Esophagus (tissue), 2 donors: ENCODE data around the gene RFC2. TPM values are rescaled to one million over a fixed set of nuclear protein-coding genes. Genes with fewer than 3 reads are reported as not detected.

Source experiments
- H3K27ac ChIP-seq, 2 donors: one replicate each; pipeline ENCODE4 v1.5.1; 2013; ENCODE audit warnings: low read depth in 2 of 2, mild to moderate bottlenecking in 2 of 2, inconsistent platforms in 1 of 2, low read length in 1 of 2, moderate library complexity in 1 of 2
- H3K27me3 ChIP-seq, 2 donors: one replicate each; pipeline ENCODE4 v1.6.1; 2013; ENCODE audit warnings: low read length in 2 of 2, control low read depth in 1 of 2, mild to moderate bottlenecking in 1 of 2; ENCODE audit not compliant: insufficient read depth in 2 of 2, control insufficient read depth in 1 of 2
- H3K36me3 ChIP-seq, 2 donors: one replicate each; pipeline ENCODE4 v1.6.1; 2013; ENCODE audit warnings: low read length in 1 of 2; ENCODE audit not compliant: control insufficient read depth in 2 of 2, insufficient read depth in 2 of 2
- H3K4me1 ChIP-seq, 2 donors: one replicate each; pipeline ENCODE4 v1.6.1; 2013; ENCODE audit warnings: low read length in 1 of 2; ENCODE audit not compliant: control insufficient read depth in 2 of 2, insufficient read depth in 2 of 2
- H3K4me3 ChIP-seq, 2 donors: one replicate each; pipeline ENCODE4 v1.5.1; 2013; ENCODE audit warnings: low read length in 2 of 2, mild to moderate bottlenecking in 2 of 2, low read depth in 1 of 2, moderate library complexity in 1 of 2
- H3K9me3 ChIP-seq, 2 donors: one replicate each; pipeline ENCODE4 v1.6.1; 2013; ENCODE audit warnings: mild to moderate bottlenecking in 2 of 2, low read depth in 1 of 2, low read length in 1 of 2, moderate library complexity in 1 of 2; ENCODE audit not compliant: control insufficient read depth in 2 of 2, insufficient read depth in 1 of 2
- WGBS, 2 donors: extraction: QIAGEN DNeasy Blood & Tissue Kit; methylation state at CpG; one replicate each; pipeline ENCODE4 v1.1.7; 2013; 5-methylcytosine and 5-hydroxymethylcytosine counted together
- polyA plus RNA-seq, 2 donors: library from polyadenylated mRNA; stranded (reverse); fragments of 200-250 nt; gene quantifications; one replicate each; pipeline ENCODE4 v1.2.3, GENCODE V29; 2013
- donor health status: healthy with polysubstance abuse.
- donor health status: Bipolar disorder and iron deficiency.

RFC2 gene
- 10 to 100 TPM; 20.0 to 26.7 TPM for polyA plus RNA-seq

- Histone ChIP-seq H3K4me1 (peaks cover 0 to 2% of the 10 kb centered on the region in 2 donors), H3K36me3 (peaks cover 0 to 10% of the 10 kb centered on the region in 2 donors), H3K4me3 (peak within 1 kb of the TSS; percentile 58 to 87), H3K9me3 (no peaks in the 10 kb centered on the region), H3K27ac (peak within 1 kb of the TSS; percentile 95 to 98), H3K27me3 (no peaks in the 10 kb centered on the region)
- WGBS, 2 donors, result 0% methylated on average over 72 to 75 of the region's 75 CpGs
Observed at GRCh38 chr7:74254129-74254857, at the start of gene RFC2. Gene RFC2 (minus strand): TSS chr7:74254399. CDS start chr7:74254383, 16 bp downstream.

GRCh38 chr7:74302745-74303221 is 48.6 kb upstream of the RFC2 start:
- Histone ChIP-seq H3K27me3 (no peaks in the 10 kb centered on the region), H3K9me3 (no peaks in the 10 kb centered on the region), H3K36me3 (no peaks in the 10 kb centered on the region), H3K4me1 (peaks cover 9 to 20% of the 10 kb centered on the region in 2 donors), H3K4me3 (no peak overlapping the region), H3K27ac (no peak overlapping the region)
- 34 to 41% methylated on average over 10 of the region's 10 CpGs for WGBS, 2 donors

- Histone ChIP-seq H3K4me1 (peaks cover 3 to 7% of the 10 kb centered on the region in 2 donors), H3K9me3 (no peaks in the 10 kb centered on the region), H3K36me3 (no peaks in the 10 kb centered on the region), H3K4me3 (no peak overlapping the region), H3K27ac (no peak overlapping the region), H3K27me3 (no peaks in the 10 kb centered on the region)
- 78 to 85% methylated on average over 4 of the region's 4 CpGs for WGBS, 2 donors
Observed at GRCh38 chr7:74300926-74301325, 46.7 kb upstream of the RFC2 start.

- no peaks in the 10 kb centered on the region for H3K9me3 ChIP-seq
- no peak overlapping the region for H3K4me3 ChIP-seq
- peaks cover 3 to 7% of the 10 kb centered on the region in 2 donors for H3K4me1 ChIP-seq
- no peak overlapping the region for H3K27ac ChIP-seq
- 93 to 98% methylated on average over 8 of the region's 8 CpGs for WGBS, 2 donors
- no peaks in the 10 kb centered on the region for H3K27me3 ChIP-seq
- no peaks in the 10 kb centered on the region for H3K36me3 ChIP-seq
Observed at GRCh38 chr7:74299401-74299800, 45.2 kb upstream of the RFC2 start.

- Histone ChIP-seq H3K27ac (no peak overlapping the region), H3K27me3 (no peaks in the 10 kb centered on the region), H3K9me3 (no peaks in the 10 kb centered on the region), H3K4me3 (no peak overlapping the region), H3K36me3 (no peaks in the 10 kb centered on the region), H3K4me1 (peaks cover 0 to 3% of the 10 kb centered on the region in 2 donors)
- WGBS, 2 donors, result 87 to 89% methylated on average over 15 of the region's 15 CpGs
Observed at GRCh38 chr7:74297516-74298233, 43.5 kb upstream of the RFC2 start.

- Histone ChIP-seq H3K9me3 (no peaks in the 10 kb centered on the region), H3K27ac (peak overlapping the region in 1 of 2 donors; percentile 33), H3K4me3 (no peak overlapping the region), H3K36me3 (no peaks in the 10 kb centered on the region), H3K27me3 (no peaks in the 10 kb centered on the region), H3K4me1 (peaks cover 0 to 11% of the 10 kb centered on the region in 2 donors)
- 42 to 50% methylated on average over 17 of the region's 17 CpGs for WGBS, 2 donors
Observed at GRCh38 chr7:74294191-74294998, 40.2 kb upstream of the RFC2 start.

GRCh38 chr7:74293577-74293908 is 39.3 kb upstream of the RFC2 start:
- no peak overlapping the region for H3K4me3 ChIP-seq
- H3K9me3 ChIP-seq, result no peaks in the 10 kb centered on the region
- peaks cover 0 to 17% of the 10 kb centered on the region in 2 donors for H3K4me1 ChIP-seq

GRCh38 chr7:74292757-74293576 is 38.8 kb upstream of the RFC2 start:
- H3K9me3 ChIP-seq, result no peaks in the 10 kb centered on the region
- peaks cover 0 to 18% of the 10 kb centered on the region in 2 donors for H3K4me1 ChIP-seq
- H3K27ac ChIP-seq, result peak overlapping the region in 1 of 2 donors; percentile 63
- H3K27me3 ChIP-seq, result no peaks in the 10 kb centered on the region
- no peaks in the 10 kb centered on the region for H3K36me3 ChIP-seq
- H3K4me3 ChIP-seq, result no peak overlapping the region
- WGBS, 2 donors, result 39 to 45% methylated on average over 18 of the region's 18 CpGs

More at GRCh38 chr7:74293577-74293908, 39.3 kb upstream of the RFC2 start:
- H3K27me3 ChIP-seq, result no peaks in the 10 kb centered on the region
- WGBS, 2 donors, result 59 to 63% methylated on average over 4 of the region's 4 CpGs
- peak overlapping the region in 1 of 2 donors; percentile 63 for H3K27ac ChIP-seq
- H3K36me3 ChIP-seq, result no peaks in the 10 kb centered on the region
